Measurements from ENCODE around the gene PRR36. TPM values are rescaled to one million over a fixed set of nuclear protein-coding genes. Genes with fewer than 3 reads are reported as not detected.

Gene PRR36
- total and polyA plus RNA-seq, 12 donors, result 0.01 to 0.07 (median 0.05) TPM; not detected in 9

GRCh38 chr19:7872306-7873204, 1.6 kb downstream of the PRR36 start:
- WGBS, 2 donors, result 48 to 51% methylated on average over 31 to 47 of the region's 47 CpGs
- DNase-seq, result no peak
- Histone ChIP-seq H3K36me3 (no peaks in the 10 kb centered on the region), H3K4me3 (peak overlapping the region in 3 of 10 donors; percentile 29 to 41 (median 41)), H3K9me3 (no peaks in the 10 kb centered on the region), H3K4me1 (peaks cover 8 to 57% (median 38%) of the 10 kb centered on the region in 9 donors), H3K27me3 (peaks cover 6 to 68% (median 46%) of the 10 kb centered on the region in 7 donors), H3K27ac (no peak overlapping the region)
- intact Hi-C loops (cut with DNase I), result no loop called here
- no peak for TF ChIP-seq CTCF (IDR thresholded peaks at IDR 0.05)
- ATAC-seq, result no peak

GRCh38 chr19:7871437-7872305, 2.5 kb downstream of the PRR36 start:
- ATAC-seq, result peak; percentile 51 to 81 (median 68)
- intact Hi-C loops (cut with DNase I), result no loop called here
- Histone ChIP-seq H3K36me3 (no peaks in the 10 kb centered on the region), H3K27ac (no peak overlapping the region), H3K9me3 (no peaks in the 10 kb centered on the region), H3K4me1 (peaks cover 8 to 57% (median 38%) of the 10 kb centered on the region in 9 donors), H3K27me3 (peaks cover 6 to 68% (median 55%) of the 10 kb centered on the region in 7 donors), H3K4me3 (peak overlapping the region in 6 of 10 donors; percentile 22 to 41 (median 38))
- WGBS, 2 donors, result 6 to 8% methylated on average over 33 of the region's 33 CpGs
- no peak for TF ChIP-seq CTCF (IDR thresholded peaks at IDR 0.05)
- peak; percentile 82 to 88 for DNase-seq

GRCh38 chr19:7870571-7871436, 3.4 kb downstream of the PRR36 start:
- ATAC-seq (peak in 3 of 8 donors; percentile 6 to 18 (median 9)), DNase-seq (peak in 1 of 2 donors; percentile 33)
- H3K9me3 ChIP-seq, result no peaks in the 10 kb centered on the region
- H3K36me3 ChIP-seq, result no peaks in the 10 kb centered on the region
- H3K27me3 ChIP-seq, result peaks cover 6 to 67% (median 57%) of the 10 kb centered on the region in 7 donors
- peaks cover 8 to 57% (median 38%) of the 10 kb centered on the region in 9 donors for H3K4me1 ChIP-seq
- H3K27ac ChIP-seq, result no peak overlapping the region
- no peak overlapping the region for H3K4me3 ChIP-seq
- 67 to 68% methylated on average over 11 of the region's 11 CpGs for WGBS, 2 donors
- TF ChIP-seq CTCF (IDR thresholded peaks at IDR 0.05), result no peak
- intact Hi-C loops (cut with DNase I), result no loop called here
